Sigmoid colon (tissue), 3 donors: ENCODE data around the gene FAM193A.
A peak's percentile ranks its signal among the peaks of the same experiment; 100 is the strongest.

Experiments used
- POLR2A ChIP-seq, 2 donors: fragments of 450-650 bp; IDR thresholded peaks; one replicate each; pipeline ENCODE4 v1.6.1; 2016; ENCODE audit warnings: antibody characterized with exemption in 2 of 2, mild to moderate bottlenecking in 2 of 2, moderate library complexity in 2 of 2
- TF ChIP-seq, protein P1 (sequence below), 4 experiments: fragments of 450-650 bp in 3 of 4; fragments of 200-600 bp in 1 of 4; IDR thresholded peaks; one replicate each; pipeline ENCODE4 v1.5.1; 2016 to 2019; ENCODE audit warnings: antibody characterized with exemption in 4 of 4, mild to moderate bottlenecking in 3 of 4, moderate library complexity in 2 of 4

DNA sequence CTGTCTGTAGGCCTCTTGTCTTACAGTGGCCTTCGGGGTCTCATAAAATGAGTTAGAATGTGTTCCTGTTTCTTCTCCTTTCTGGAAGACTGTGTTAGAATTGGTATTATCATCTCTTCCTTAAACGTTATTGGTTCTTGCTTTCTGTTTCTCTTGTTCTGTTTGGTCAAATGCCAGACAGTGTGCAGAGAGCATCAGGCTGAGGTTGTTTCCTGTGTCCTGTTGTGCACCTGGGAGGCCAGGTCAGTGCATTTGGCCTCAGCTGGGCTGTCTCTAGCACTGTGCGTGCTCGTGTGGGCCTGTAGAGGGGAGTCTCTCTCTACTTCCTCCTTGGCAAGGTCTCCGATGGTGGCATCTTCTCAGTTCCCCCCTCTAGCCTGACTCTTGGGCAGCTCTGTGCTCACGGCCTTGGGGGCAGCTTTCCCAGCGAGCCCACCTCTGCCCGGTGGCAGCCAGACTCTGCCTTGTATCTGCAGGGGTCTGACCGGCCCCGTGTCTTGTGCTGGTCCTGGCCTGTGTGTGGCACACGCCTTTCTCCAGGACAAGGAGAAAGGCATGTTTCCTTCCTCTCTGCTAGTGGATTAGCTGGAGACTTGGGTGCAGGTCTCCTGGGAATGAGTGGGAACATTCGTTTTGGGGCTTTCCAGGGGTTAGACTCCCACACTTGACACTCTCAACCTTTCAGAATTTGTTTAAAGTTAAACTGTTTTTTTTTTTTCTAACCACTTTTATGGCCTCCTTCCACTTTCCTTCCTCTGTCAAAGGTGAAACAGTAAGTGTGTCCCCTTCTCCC is 62.3 kb downstream of the FAM193A start:
- no peak for TF ChIP-seq POLR2A (IDR thresholded peaks at IDR 0.05)
- TF ChIP-seq, protein P1, sequence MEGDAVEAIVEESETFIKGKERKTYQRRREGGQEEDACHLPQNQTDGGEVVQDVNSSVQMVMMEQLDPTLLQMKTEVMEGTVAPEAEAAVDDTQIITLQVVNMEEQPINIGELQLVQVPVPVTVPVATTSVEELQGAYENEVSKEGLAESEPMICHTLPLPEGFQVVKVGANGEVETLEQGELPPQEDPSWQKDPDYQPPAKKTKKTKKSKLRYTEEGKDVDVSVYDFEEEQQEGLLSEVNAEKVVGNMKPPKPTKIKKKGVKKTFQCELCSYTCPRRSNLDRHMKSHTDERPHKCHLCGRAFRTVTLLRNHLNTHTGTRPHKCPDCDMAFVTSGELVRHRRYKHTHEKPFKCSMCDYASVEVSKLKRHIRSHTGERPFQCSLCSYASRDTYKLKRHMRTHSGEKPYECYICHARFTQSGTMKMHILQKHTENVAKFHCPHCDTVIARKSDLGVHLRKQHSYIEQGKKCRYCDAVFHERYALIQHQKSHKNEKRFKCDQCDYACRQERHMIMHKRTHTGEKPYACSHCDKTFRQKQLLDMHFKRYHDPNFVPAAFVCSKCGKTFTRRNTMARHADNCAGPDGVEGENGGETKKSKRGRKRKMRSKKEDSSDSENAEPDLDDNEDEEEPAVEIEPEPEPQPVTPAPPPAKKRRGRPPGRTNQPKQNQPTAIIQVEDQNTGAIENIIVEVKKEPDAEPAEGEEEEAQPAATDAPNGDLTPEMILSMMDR (IDR thresholded peaks at IDR 0.05): peak in 1 of 4 experiments; percentile 12
